C4-2B (cell line): ENCODE data around the gene DCLRE1A.

ENCODE experiments used
- CTCF ChIP-seq: fragments of 450-650 bp; conservative IDR thresholded peaks from 2 replicates; pipeline ENCODE4 v1.5.1; 2017; ENCODE audit warnings: mild to moderate bottlenecking
- ZFX ChIP-seq: fragments of 450-650 bp; IDR thresholded peaks from 2 replicates; pipeline ENCODE4 v1.6.1; 2017

- no peak for TF ChIP-seq CTCF
- no peak for TF ChIP-seq ZFX
Measured at GRCh38 chr10:113801569-113801968, 52.3 kb downstream of the DCLRE1A start.
